HEK293 (cell line): Measurements from ENCODE around the gene FRMPD4.

Experiments used
- CTCF ChIA-PET: fragments of 350-600 bp; formaldehyde crosslinking; extraction: SDS; loops from one replicate; lab custom pipeline; 2021; ENCODE audit warnings: antibody characterized with exemption; lab: Yijun Ruan, JAX
- POLR2A ChIA-PET: fragments of 300-600 bp; formaldehyde crosslinking; extraction: SDS; loops from one replicate; lab custom pipeline; 2020; ENCODE audit warnings: antibody characterized with exemption, inconsistent platforms; lab: Yijun Ruan, JAX
- H3K27ac ChIP-seq: fragments of 200-500 bp; sonication (Bioruptor generic); 2 replicates; pipeline ENCODE4 v1.5.1; 2014; ENCODE audit warnings: low read depth, low read length, control low read depth, inconsistent platforms; ENCODE audit errors: extremely low read depth
- H3K36me3 ChIP-seq, 2 experiments: fragments of 200-500 bp in 1 of 2; sonication (Bioruptor generic) in 1 of 2; 1 replicate in 1 of 2; 2 replicates in 1 of 2; pipeline ENCODE4 v1.5.1; 2014 to 2017; ENCODE audit warnings: inconsistent platforms in 2 of 2, low read length in 2 of 2; ENCODE audit not compliant: control insufficient read depth in 2 of 2, insufficient read depth in 1 of 2
- H3K4me1 ChIP-seq: fragments of 200-500 bp; sonication (Bioruptor generic); 2 replicates; pipeline ENCODE4 v1.5.1; 2014; ENCODE audit warnings: mild to moderate bottlenecking, low read length, inconsistent platforms; ENCODE audit not compliant: control insufficient read depth, insufficient read depth
- H3K4me3 ChIP-seq: 2 replicates; pipeline ENCODE4 v1.5.1; 2011; ENCODE audit warnings: low read depth, mild to moderate bottlenecking, control low read depth, low read length, moderate library complexity
- H3K9me3 ChIP-seq: fragments of 200-500 bp; sonication (Bioruptor generic); 2 replicates; pipeline ENCODE4 v1.5.1; 2014; ENCODE audit warnings: low read depth, low read length, inconsistent platforms; ENCODE audit not compliant: control insufficient read depth, insufficient read depth
- BCL11A ChIP-seq: fragments of 450-650 bp; formaldehyde crosslinking; IDR thresholded peaks from 2 replicates; pipeline ENCODE4 v1.5.1; 2016; ENCODE audit warnings: low read depth, missing biosample characterization, missing genetic modification characterization
- INSM2 ChIP-seq: fragments of 450-650 bp; formaldehyde crosslinking; IDR thresholded peaks from 2 replicates; pipeline ENCODE4 v1.5.1; 2016; ENCODE audit warnings: missing biosample characterization, missing genetic modification characterization
- KLF7 ChIP-seq: fragments of 450-650 bp; formaldehyde crosslinking; IDR thresholded peaks from 2 replicates; pipeline ENCODE4 v1.5.1; 2016; ENCODE audit warnings: missing biosample characterization, missing genetic modification characterization, borderline replicate concordance
- KLF8 ChIP-seq: fragments of 450-650 bp; formaldehyde crosslinking; IDR thresholded peaks from 2 replicates; pipeline ENCODE4 v1.5.1; 2016; ENCODE audit warnings: missing biosample characterization, missing genetic modification characterization
- MEIS1 ChIP-seq: sonication (generic); formaldehyde crosslinking; IDR thresholded peaks from 2 replicates; pipeline ENCODE4 v1.8.1; 2022; ENCODE audit warnings: missing genetic modification reagents, mild to moderate bottlenecking, borderline replicate concordance
- PBX3 ChIP-seq: sonication (generic); formaldehyde crosslinking; IDR thresholded peaks from 2 replicates; pipeline ENCODE4 v1.8.1; 2022; ENCODE audit warnings: mild to moderate bottlenecking, moderate library complexity, missing genetic modification reagents
- YY2 ChIP-seq: fragments of 450-650 bp; formaldehyde crosslinking; IDR thresholded peaks from 2 replicates; pipeline ENCODE4 v1.5.1; 2016; ENCODE audit warnings: missing biosample characterization, missing genetic modification characterization
- ZBTB1 ChIP-seq: fragments of 450-650 bp; formaldehyde crosslinking; IDR thresholded peaks from 2 replicates; pipeline ENCODE4 v1.5.1; 2016; ENCODE audit warnings: missing biosample characterization, missing genetic modification characterization
- ZBTB10 ChIP-seq: fragments of 450-650 bp; formaldehyde crosslinking; IDR thresholded peaks from 2 replicates; pipeline ENCODE4 v1.5.1; 2016; ENCODE audit warnings: missing biosample characterization, missing genetic modification characterization
- ZBTB7A ChIP-seq: fragments of 450-650 bp; formaldehyde crosslinking; IDR thresholded peaks from 2 replicates; pipeline ENCODE4 v1.5.1; 2016; ENCODE audit warnings: low read depth, missing biosample characterization, missing genetic modification characterization
- ZNF10 ChIP-seq: fragments of 450-650 bp; formaldehyde crosslinking; IDR thresholded peaks from 2 replicates; pipeline ENCODE4 v1.5.1; 2017; ENCODE audit warnings: missing biosample characterization, missing genetic modification characterization
- ZNF26 ChIP-seq: fragments of 450-650 bp; formaldehyde crosslinking; IDR thresholded peaks from 2 replicates; pipeline ENCODE4 v1.5.1; 2016; ENCODE audit warnings: missing biosample characterization, missing genetic modification characterization
- ZNF266 ChIP-seq: fragments of 450-650 bp; formaldehyde crosslinking; IDR thresholded peaks from 2 replicates; pipeline ENCODE4 v1.5.1; 2016; ENCODE audit warnings: missing biosample characterization, missing genetic modification characterization, low read depth
- ZNF335 ChIP-seq: fragments of 450-650 bp; formaldehyde crosslinking; conservative IDR thresholded peaks from 2 replicates; pipeline ENCODE4 v1.5.1; 2016; ENCODE audit warnings: missing biosample characterization, missing genetic modification characterization
- ZNF354C ChIP-seq: fragments of 450-650 bp; formaldehyde crosslinking; IDR thresholded peaks from 2 replicates; pipeline ENCODE4 v1.5.1; 2016; ENCODE audit warnings: missing biosample characterization, missing genetic modification characterization, low read depth, borderline replicate concordance
- ZNF423 ChIP-seq: fragments of 450-650 bp; formaldehyde crosslinking; IDR thresholded peaks from 2 replicates; pipeline ENCODE4 v1.5.1; 2016; ENCODE audit warnings: missing biosample characterization, missing genetic modification characterization
- ZNF510 ChIP-seq: fragments of 450-650 bp; formaldehyde crosslinking; IDR thresholded peaks from 2 replicates; pipeline ENCODE4 v1.5.1; 2018; ENCODE audit warnings: mild to moderate bottlenecking, missing genetic modification characterization, missing biosample characterization; ENCODE audit not compliant: insufficient replicate concordance
- ZNF585B ChIP-seq: fragments of 450-650 bp; formaldehyde crosslinking; IDR thresholded peaks from 2 replicates; pipeline ENCODE4 v1.5.1; 2016; ENCODE audit warnings: missing biosample characterization, missing genetic modification characterization
- ZNF670 ChIP-seq: fragments of 450-650 bp; formaldehyde crosslinking; IDR thresholded peaks from 2 replicates; pipeline ENCODE4 v1.5.1; 2016; ENCODE audit warnings: missing biosample characterization, missing genetic modification characterization, low read depth
- ZNF747 ChIP-seq: fragments of 450-650 bp; formaldehyde crosslinking; IDR thresholded peaks from 2 replicates; pipeline ENCODE4 v1.5.1; 2016; ENCODE audit warnings: missing biosample characterization, missing genetic modification characterization
- ZNF830 ChIP-seq: fragments of 450-650 bp; IDR thresholded peaks from 2 replicates; pipeline ENCODE4 v1.5.0; 2018; ENCODE audit warnings: missing biosample characterization, missing genetic modification characterization, low read depth, mild to moderate bottlenecking, moderate library complexity
- TF ChIP-seq, protein P1 (sequence below): fragments of 450-650 bp; IDR thresholded peaks from 2 replicates; pipeline ENCODE4 v1.5.1; 2018; ENCODE audit warnings: missing biosample characterization, mild to moderate bottlenecking, missing genetic modification characterization

FRMPD4 gene

DNA sequence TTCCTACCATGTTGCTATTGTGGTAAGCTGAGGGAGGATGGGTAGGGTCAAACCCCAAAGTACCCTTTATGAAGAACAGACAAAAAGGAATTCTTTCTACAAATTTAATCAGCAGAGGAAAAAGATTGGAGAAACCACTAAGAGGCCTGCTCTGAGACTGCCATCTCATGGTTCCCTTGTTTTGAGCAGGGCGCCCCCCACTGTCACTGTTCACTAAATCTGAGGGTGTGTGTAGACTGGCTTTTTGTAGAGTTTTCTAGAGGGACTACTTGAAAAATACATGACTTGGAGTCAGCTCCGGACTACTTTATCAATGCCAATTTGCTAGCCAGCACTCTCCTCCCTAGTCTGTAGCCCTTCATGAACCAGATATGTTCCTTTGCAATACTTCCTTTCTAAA lies 324.8 kb downstream of the FRMPD4 start (continued):
- TF ChIP-seq ZNF423 (tag by site-specific recombination) (no peak), ZNF510 (tag by site-specific recombination) (no peak), ZNF10 (tag by site-specific recombination) (no peak), ZNF670 (tag by site-specific recombination) (no peak), ZBTB7A (tag by site-specific recombination) (no peak), INSM2 (no peak), YY2 (tag by site-specific recombination) (no peak), ZBTB10 (tag by site-specific recombination) (no peak), KLF8 (tag by site-specific recombination) (no peak), ZNF585B (tag by site-specific recombination) (no peak)

DNA sequence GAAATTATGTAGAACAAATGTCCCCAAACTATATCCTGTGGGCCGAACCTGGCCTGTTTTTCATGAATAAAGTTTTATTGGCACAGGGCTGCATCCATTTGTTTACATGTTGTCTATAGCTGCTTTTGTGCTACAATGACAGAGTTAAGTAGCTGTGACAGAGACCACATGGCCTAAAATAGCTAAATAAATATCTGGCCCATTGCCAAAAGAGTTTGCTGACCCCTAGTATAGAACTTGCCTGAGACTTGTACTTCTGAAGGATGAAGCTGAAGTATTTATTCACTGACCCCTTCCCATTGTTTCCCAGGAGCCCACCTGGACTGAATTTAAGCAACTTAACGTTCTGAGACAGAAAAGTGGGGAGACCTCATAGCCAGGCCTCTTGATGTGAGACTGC lies 325.6 kb downstream of the FRMPD4 start:
- H3K4me1 ChIP-seq, result no peaks in the 10 kb centered on the region
- TF ChIP-seq KLF7 (tag by site-specific recombination), result no peak
- no peak for TF ChIP-seq ZNF335 (tag by site-specific recombination)
- no peak for TF ChIP-seq ZBTB1 (tag by site-specific recombination)
- TF ChIP-seq BCL11A (tag by site-specific recombination), result no peak
- TF ChIP-seq, protein P1, sequence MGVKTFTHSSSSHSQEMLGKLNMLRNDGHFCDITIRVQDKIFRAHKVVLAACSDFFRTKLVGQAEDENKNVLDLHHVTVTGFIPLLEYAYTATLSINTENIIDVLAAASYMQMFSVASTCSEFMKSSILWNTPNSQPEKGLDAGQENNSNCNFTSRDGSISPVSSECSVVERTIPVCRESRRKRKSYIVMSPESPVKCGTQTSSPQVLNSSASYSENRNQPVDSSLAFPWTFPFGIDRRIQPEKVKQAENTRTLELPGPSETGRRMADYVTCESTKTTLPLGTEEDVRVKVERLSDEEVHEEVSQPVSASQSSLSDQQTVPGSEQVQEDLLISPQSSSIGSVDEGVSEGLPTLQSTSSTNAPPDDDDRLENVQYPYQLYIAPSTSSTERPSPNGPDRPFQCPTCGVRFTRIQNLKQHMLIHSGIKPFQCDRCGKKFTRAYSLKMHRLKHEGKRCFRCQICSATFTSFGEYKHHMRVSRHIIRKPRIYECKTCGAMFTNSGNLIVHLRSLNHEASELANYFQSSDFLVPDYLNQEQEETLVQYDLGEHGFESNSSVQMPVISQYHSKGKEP (tag by site-specific recombination), result no peak
- no peak for TF ChIP-seq ZNF26 (tag by site-specific recombination)
- TF ChIP-seq PBX3, result no peak
- TF ChIP-seq MEIS1 (CRISPR knock-in tag), result no peak
- no peak for TF ChIP-seq ZNF354C
- TF ChIP-seq ZNF830 (tag by site-specific recombination), result no peak
- TF ChIP-seq ZNF747 (tag by site-specific recombination), result no peak
- TF ChIP-seq ZNF266 (tag by site-specific recombination), result no peak
- no peaks in the 10 kb centered on the region for H3K36me3 ChIP-seq
- ChIA-PET POLR2A (no interaction called here), CTCF (interaction anchor here (0.5 kb wide), 1 partner anchor 422 kb away, joined by 5 read pairs; no protein-coding TSS in a partner anchor)
- H3K9me3 ChIP-seq, result no peaks in the 10 kb centered on the region
- H3K4me3 ChIP-seq, result no peak overlapping the region
- no peak overlapping the region for H3K27ac ChIP-seq
